GM18909 (cell line): ENCODE data around the gene MAL.
"Not testable (repeated sequence)": the region's sequence is repeated elsewhere in the genome, so short reads cannot be mapped to it uniquely, and the experiment has no call there.

Experiments
- ATAC-seq: cut with Tn5 transposase; IDR thresholded peaks from one replicate; pipeline ENCODE4 v1.9.1; 2021; ENCODE audit warnings: mild to moderate bottlenecking; ENCODE audit not compliant: unreplicated experiment, poor library complexity

The MAL gene

GRCh38 chr2:95077861-95078603, 52.5 kb downstream of the MAL start:
- ATAC-seq: no peak

DNA sequence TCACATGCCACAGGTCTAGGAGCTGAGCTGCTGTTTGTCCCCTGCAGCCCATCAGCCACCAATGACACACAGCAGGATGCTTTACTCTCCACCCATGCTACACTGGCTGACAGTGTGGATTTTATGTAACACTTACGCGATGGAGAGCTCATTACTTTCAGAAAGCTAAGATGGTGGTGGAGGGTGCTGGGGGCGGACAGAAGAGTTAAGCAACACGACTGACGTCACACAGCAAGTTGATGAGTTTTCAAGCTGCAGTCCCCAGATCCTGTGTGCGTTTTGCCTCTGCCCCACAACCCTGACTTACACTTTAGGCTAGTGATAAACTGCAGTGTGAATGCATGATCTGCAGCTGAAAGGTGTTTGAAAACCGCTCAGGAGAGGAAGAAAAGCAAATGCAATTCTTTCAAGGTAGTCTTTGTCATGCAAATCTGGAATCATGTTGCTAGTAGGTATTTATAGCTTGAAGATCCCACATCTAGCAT, 53.7 kb downstream of the MAL start:
- no peak for ATAC-seq

GRCh38 chr2:95082477-95082876, 57.0 kb downstream of the MAL start:
- ATAC-seq: no peak

DNA sequence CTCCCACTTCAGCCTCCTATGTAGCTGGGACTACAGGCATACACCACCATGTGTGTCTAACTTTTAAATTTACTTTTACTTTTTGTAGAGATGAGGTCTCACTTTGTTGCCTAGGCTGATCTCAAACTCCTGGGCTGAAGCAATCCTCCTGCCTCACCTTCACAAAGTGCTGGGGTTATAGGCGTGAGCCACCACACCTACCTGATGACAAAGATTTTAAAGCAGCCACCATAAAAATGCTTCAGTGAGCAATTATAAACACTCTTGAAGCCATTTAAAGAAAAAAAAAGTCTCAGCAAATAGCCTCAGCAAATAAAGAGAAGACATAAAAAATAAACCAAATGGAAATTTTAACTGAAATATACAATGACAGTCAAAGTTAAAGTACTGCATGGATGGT, 60.5 kb downstream of the MAL start:
- ATAC-seq: no peak

GRCh38 chr2:95087379-95087778, 61.9 kb downstream of the MAL start:
- ATAC-seq: no peak

- no peak for ATAC-seq
Observed at GRCh38 chr2:95091885-95092555, 66.5 kb downstream of the MAL start.

GRCh38 chr2:95098273-95098672, 72.8 kb downstream of the MAL start:
- ATAC-seq: not testable (repeated sequence)

GRCh38 chr2:95099910-95100309, 74.4 kb downstream of the MAL start:
- ATAC-seq: no peak
